Esophagus squamous epithelium (tissue), 5 donors: ENCODE data around the gene ZBBX. TPM values are rescaled to one million over a fixed set of nuclear protein-coding genes. Genes with fewer than 3 reads are reported as not detected.

Source experiments
- DNase-seq: peaks from one replicate; lab custom pipeline; 2025; lab: John Stamatoyannopoulos, UW
- H3K27ac ChIP-seq, 4 donors: fragments of 200-600 bp; sonication (generic); one replicate each; pipeline ENCODE4 v1.5.1; 2016 to 2019; ENCODE audit warnings: mild to moderate bottlenecking in 1 of 4
- H3K27me3 ChIP-seq, 4 donors: fragments of 200-600 bp; sonication (generic); 1 replicate in 3 of 4; 2 replicates in 1 of 4; pipeline versions ENCODE4 v1.5.1 to v1.6.0; 2017 to 2021; ENCODE audit warnings: antibody characterized with exemption in 1 of 4
- H3K36me3 ChIP-seq, 3 donors: fragments of 200-600 bp; sonication (generic); one replicate each; pipeline ENCODE4 v1.5.1; 2016 to 2019
- H3K4me1 ChIP-seq, 3 donors: fragments of 200-600 bp; sonication (generic); one replicate each; pipeline ENCODE4 v1.5.1; 2017 to 2019
- H3K4me3 ChIP-seq, 4 donors: fragments of 200-600 bp; sonication (generic); 1 replicate in 3 of 4; 2 replicates in 1 of 4; pipeline ENCODE4 v1.5.1; 2016 to 2019; ENCODE audit warnings: mild to moderate bottlenecking in 2 of 4, moderate library complexity in 1 of 4
- H3K9me3 ChIP-seq, 3 donors: fragments of 200-600 bp; sonication (generic); one replicate each; pipeline ENCODE4 v1.5.1; 2016 to 2019
- POLR2A ChIP-seq, 4 donors: fragments of 450-650 bp; IDR thresholded peaks; one replicate each; pipeline ENCODE4 v1.6.1; 2017; ENCODE audit warnings: antibody characterized with exemption in 4 of 4, mild to moderate bottlenecking in 4 of 4, moderate library complexity in 3 of 4
- WGBS, 2 donors: methylation state at CpG; one replicate each; pipeline ENCODE4 v1.1.5; 2018; 5-methylcytosine and 5-hydroxymethylcytosine counted together
- intact Hi-C: fragments of 100-400 bp; cut with DNase I; formaldehyde crosslinking; loops from one replicate; pipeline ENCODE4 v1.15.0; 2022
- total RNA-seq, 4 donors: library from RNA; depleted of rRNA; stranded (reverse); fragments of >200 nt; gene quantifications; one replicate each; pipeline ENCODE4 v1.1.0, GENCODE V29; 2016
- TF ChIP-seq, protein P1 (sequence below), 6 experiments: fragments of 450-650 bp in 4 of 6; fragments of 200-600 bp in 2 of 6; sonication (generic) in 2 of 6; IDR thresholded peaks; one replicate each; pipeline ENCODE4 v1.5.1; 2016 to 2019; ENCODE audit warnings: antibody characterized with exemption in 6 of 6, mild to moderate bottlenecking in 4 of 6, moderate library complexity in 4 of 6
- donor health status: DM: yes; HTN: yes; CAD: no.

Gene ZBBX
- total RNA-seq, 4 donors from 2014 or later = not detected

DNA sequence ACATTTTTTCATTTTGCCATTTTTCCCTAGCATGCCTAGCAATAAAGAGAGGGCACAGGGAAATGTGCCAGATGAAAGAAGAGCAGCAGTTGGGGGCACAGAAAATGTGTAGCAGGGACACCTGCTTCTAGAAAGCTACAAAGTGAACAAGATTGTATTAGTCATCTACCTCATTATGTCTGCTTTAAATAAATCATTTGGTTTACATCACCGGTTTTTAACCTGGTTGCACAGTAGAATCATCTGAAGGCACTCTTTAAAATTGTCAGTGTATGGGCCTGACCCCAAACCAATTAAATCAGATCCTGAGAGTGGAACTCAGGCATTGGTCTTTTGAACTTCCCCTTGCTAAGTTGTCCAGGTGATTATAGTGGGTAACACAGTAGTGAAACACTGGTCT, 73.8 kb downstream of the ZBBX start:
- Histone ChIP-seq H3K36me3 (no peaks in the 10 kb centered on the region), H3K27me3 (no peaks in the 10 kb centered on the region), H3K27ac (no peak overlapping the region), H3K9me3 (no peaks in the 10 kb centered on the region), H3K4me3 (no peak overlapping the region), H3K4me1 (no peaks in the 10 kb centered on the region)
- no peak for DNase-seq
- intact Hi-C loops = no loop called here
- TF ChIP-seq, protein P1, sequence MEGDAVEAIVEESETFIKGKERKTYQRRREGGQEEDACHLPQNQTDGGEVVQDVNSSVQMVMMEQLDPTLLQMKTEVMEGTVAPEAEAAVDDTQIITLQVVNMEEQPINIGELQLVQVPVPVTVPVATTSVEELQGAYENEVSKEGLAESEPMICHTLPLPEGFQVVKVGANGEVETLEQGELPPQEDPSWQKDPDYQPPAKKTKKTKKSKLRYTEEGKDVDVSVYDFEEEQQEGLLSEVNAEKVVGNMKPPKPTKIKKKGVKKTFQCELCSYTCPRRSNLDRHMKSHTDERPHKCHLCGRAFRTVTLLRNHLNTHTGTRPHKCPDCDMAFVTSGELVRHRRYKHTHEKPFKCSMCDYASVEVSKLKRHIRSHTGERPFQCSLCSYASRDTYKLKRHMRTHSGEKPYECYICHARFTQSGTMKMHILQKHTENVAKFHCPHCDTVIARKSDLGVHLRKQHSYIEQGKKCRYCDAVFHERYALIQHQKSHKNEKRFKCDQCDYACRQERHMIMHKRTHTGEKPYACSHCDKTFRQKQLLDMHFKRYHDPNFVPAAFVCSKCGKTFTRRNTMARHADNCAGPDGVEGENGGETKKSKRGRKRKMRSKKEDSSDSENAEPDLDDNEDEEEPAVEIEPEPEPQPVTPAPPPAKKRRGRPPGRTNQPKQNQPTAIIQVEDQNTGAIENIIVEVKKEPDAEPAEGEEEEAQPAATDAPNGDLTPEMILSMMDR (IDR thresholded peaks at IDR 0.05) = no peak
- TF ChIP-seq POLR2A (IDR thresholded peaks at IDR 0.05) = no peak
- 58 to 60% methylated on average over 1 of the region's 1 CpG for WGBS, 2 donors

DNA sequence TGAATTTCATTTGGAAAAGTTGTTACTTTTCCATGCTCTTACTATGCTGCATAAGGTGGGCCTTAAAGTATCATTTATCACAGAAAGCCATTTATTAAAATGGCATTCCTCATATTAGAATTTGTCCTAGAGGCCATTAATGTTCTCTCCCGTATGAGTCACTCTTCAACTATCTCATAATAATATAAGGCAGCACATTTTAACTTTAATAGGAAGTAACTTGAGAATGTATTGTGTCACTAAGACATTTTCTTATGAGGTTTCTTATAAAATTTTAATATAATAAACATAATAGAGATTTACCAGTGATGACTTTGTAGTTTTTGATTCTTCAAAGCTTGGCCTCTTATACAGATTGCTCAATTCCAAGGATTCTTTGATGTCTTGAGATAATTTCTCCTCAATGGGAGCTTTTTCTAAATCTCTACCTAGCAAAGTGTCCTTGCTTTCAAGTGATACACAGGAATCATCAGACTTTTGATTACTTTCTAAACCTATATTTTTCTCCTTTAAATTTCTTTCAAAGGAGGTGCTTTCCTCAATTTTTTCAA, 74.7 kb downstream of the ZBBX start:
- no peak overlapping the region for H3K4me3 ChIP-seq
- H3K36me3 ChIP-seq = no peaks in the 10 kb centered on the region
- 0% methylated on average over 1 of the region's 1 CpG for WGBS, 2 donors
- no peaks in the 10 kb centered on the region for H3K4me1 ChIP-seq
- H3K27ac ChIP-seq = no peak overlapping the region
- TF ChIP-seq POLR2A (IDR thresholded peaks at IDR 0.05) = no peak
- TF ChIP-seq, protein P1 (IDR thresholded peaks at IDR 0.05) = no peak
- H3K27me3 ChIP-seq = no peaks in the 10 kb centered on the region
- intact Hi-C loops = no loop called here
- H3K9me3 ChIP-seq = no peaks in the 10 kb centered on the region
- no peak for DNase-seq

DNA sequence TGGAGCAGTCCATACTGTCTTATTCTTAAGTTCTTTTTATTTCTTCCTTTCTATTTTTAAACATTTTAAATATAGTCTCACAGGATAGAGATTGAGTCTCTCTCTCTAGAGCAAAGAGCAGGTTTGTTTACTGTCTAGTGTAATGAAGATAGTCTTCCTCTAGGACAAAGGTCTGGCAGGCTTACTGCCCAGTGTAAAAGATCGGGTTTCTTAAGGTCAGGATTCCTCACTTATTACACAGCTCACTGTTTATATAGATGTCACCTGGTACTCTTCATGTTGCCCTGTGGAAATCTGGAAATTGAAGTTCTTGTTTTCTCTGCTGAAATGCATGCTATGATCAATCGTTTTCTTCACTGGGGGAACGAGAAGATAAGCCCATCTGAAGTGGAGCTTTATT, 76.0 kb downstream of the ZBBX start:
- intact Hi-C loops = no loop called here
- Histone ChIP-seq H3K36me3 (no peaks in the 10 kb centered on the region), H3K9me3 (no peaks in the 10 kb centered on the region), H3K4me1 (no peaks in the 10 kb centered on the region), H3K27me3 (no peaks in the 10 kb centered on the region), H3K27ac (no peak overlapping the region), H3K4me3 (no peak overlapping the region)
- WGBS, 2 donors = 14 to 44% methylated on average over 3 of the region's 3 CpGs
- no peak for DNase-seq
- TF ChIP-seq, protein P1 (IDR thresholded peaks at IDR 0.05) = no peak
- TF ChIP-seq POLR2A (IDR thresholded peaks at IDR 0.05) = no peak

DNA sequence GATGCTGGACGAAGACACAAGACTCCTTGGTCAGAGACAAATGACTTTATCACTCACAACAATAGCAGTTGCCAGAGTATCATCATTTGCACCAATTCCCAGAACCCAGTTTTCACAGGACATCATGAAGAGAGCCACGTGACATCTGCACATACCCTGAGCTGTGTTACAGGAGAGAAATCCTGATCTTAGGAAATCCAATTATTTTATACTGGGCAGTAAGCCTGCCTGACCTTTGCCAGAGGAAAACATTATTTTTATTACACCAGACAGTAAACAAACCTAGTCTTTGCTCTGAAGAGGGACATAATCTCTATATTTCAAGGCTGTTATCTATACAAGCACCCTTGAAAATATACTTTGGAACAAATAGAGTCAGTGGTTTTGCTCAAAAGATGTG, 77.4 kb downstream of the ZBBX start:
- Histone ChIP-seq H3K27me3 (no peaks in the 10 kb centered on the region), H3K36me3 (no peaks in the 10 kb centered on the region), H3K4me3 (no peak overlapping the region), H3K4me1 (no peaks in the 10 kb centered on the region), H3K27ac (no peak overlapping the region), H3K9me3 (no peaks in the 10 kb centered on the region)
- 39 to 45% methylated on average over 2 of the region's 2 CpGs for WGBS, 2 donors
- DNase-seq = no peak
- intact Hi-C loops = no loop called here
- TF ChIP-seq, protein P1 (IDR thresholded peaks at IDR 0.05) = no peak
- TF ChIP-seq POLR2A (IDR thresholded peaks at IDR 0.05) = no peak

DNA sequence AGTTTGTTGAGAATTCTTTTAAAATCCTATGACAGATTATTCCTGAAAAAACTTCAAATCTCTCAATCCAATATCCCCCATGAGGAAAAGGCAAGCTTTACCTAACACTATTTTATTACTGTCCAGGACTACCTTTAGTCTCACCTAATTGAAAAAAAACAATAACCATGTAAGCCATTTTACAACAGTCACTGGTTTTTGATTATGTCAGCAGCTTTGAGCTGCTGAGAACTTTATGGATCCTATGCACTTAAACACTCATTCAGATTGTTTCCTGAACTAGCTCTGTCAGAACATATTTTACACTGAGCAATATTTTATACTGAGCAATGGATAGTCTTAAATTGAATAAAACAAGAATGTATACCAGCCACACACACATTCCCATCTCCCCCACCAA, 79.9 kb downstream of the ZBBX start:
- intact Hi-C loops = no loop called here
- Histone ChIP-seq H3K36me3 (no peaks in the 10 kb centered on the region), H3K27me3 (no peaks in the 10 kb centered on the region), H3K4me3 (no peak overlapping the region), H3K27ac (no peak overlapping the region), H3K4me1 (no peaks in the 10 kb centered on the region), H3K9me3 (no peaks in the 10 kb centered on the region)
- TF ChIP-seq POLR2A (IDR thresholded peaks at IDR 0.05) = no peak
- TF ChIP-seq, protein P1 (IDR thresholded peaks at IDR 0.05) = no peak
- no peak for DNase-seq
